NCI-H774 (cell line): ENCODE data around the gene APPL2.
A peak's percentile ranks its signal among the peaks of the same experiment; 100 is the strongest.
"Not testable (repeated sequence)": the region's sequence is repeated elsewhere in the genome, so short reads cannot be mapped to it uniquely, and the experiment has no call there.

ENCODE experiments used
- DNase-seq: peaks from one replicate; lab custom pipeline; 2025; lab: John Stamatoyannopoulos, UW

The APPL2 gene

DNA sequence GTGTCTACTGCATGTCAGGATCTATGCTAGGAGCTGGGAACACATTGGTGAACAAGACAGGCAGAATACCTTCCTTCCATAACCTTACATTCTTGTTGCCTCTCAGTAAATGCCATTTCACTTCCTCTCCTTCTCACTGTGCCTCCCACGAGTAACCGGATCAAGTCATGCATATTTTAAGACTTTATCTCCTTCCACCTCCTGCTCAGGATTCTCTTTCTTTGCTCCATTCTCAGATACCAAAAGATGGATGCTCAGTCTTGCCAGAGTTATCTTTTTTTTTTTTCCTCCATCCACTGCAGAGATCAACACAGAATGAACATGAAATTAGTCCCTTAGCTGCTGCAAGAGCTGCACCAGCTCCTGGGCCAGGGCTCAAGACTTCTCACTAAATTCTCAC lies 20.0 kb upstream of the APPL2 start:
- no peak for DNase-seq

GRCh38 chr12:105253866-105254513 lies 18.0 kb upstream of the APPL2 start:
- DNase-seq, result no peak

- DNase-seq, result no peak
Observed at GRCh38 chr12:105252901-105253300, 16.9 kb upstream of the APPL2 start.

- not testable (repeated sequence) for DNase-seq
Observed at GRCh38 chr12:105245776-105246427, 9.9 kb upstream of the APPL2 start.

- DNase-seq, result no peak
Observed at GRCh38 chr12:105245291-105245690, 9.3 kb upstream of the APPL2 start.

- DNase-seq, result no peak
Observed at GRCh38 chr12:105240228-105240627, 4.3 kb upstream of the APPL2 start.

DNA sequence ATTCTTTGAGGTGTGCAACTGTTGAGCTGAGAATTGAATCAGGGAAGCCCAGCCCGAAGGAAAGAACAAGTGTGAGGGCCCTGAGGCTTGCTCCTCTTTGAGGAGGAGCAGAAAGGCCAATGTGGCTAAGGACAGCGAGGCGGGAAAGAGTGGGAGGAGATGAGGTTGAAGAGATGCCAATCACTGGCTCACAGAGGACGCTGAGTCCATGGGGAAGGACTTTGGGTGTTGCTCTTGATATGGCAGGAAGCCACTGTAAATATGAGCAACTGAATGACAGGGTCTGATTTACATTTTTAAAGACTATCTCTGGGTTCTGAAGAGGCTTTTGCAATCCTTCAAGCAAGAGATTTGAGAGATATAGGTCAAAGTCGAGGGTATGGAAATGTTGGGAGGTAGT lies 3.3 kb upstream of the APPL2 start:
- no peak for DNase-seq

- no peak for DNase-seq
Observed at GRCh38 chr12:105237666-105238065, 1.7 kb upstream of the APPL2 start.

DNA sequence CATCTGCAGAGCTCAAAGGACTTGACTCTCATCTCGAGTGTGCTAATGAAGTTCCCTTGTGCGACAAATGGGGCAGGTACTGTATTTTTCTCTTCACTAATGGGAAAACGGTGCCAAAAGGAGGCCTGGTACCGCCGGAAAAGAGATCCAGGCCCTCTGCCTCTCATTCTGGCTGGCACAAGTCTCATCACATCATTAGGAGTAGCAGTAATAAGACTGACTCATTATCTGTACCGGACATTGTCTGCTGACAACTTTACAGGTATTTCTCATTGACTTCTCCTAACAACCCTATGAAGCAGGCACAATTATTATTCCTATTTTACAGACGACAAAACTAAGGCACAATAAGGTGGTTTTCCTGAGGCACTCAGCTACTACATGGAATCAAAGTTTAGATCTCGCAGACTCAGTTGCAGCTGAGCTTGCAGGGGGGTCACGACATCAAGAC lies 668 bp downstream of the APPL2 start:
- peak; percentile 43 for DNase-seq

DNA sequence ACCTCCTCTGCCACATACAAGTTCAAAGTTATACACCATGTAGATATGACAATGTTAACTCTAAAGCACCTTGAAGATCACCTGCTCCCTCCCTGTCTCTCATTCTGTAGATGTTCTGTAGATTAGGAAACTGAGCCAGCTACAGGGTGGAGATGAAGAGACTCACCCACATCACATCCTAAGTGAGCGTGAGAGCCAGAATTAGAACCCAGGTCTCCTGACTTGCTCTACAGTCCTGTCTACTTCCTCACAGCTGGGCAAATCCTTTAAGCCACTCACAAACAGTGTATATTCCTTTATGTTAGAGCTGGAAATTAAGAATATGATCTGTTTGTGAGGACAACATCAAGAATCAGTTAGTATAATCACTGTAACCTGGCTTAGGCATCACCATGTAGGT lies 1.8 kb downstream of the APPL2 start:
- no peak for DNase-seq

- no peak for DNase-seq
Observed at GRCh38 chr12:105233041-105233905, 2.7 kb downstream of the APPL2 start.

DNA sequence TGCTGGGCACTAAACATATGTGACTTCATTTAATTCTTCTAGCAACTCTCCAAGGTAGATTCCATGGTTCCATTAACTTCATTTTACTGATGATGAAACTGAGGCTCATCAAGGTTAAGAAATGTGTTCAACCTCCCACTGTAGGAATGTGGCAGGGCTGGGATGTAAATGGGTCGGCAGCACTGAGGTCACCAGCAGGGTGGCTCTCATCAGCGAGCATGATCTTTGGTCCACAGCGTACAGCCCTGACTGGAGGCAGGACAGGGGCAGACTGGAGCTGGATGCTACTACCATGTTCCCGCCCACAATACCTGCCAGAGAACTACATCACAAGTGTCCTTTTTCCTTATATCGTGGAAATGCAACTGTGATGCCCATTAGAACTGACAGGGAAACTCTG lies 4.6 kb downstream of the APPL2 start:
- DNase-seq, result no peak

- no peak for DNase-seq
Observed at GRCh38 chr12:105229371-105229770, 6.6 kb downstream of the APPL2 start.

DNA sequence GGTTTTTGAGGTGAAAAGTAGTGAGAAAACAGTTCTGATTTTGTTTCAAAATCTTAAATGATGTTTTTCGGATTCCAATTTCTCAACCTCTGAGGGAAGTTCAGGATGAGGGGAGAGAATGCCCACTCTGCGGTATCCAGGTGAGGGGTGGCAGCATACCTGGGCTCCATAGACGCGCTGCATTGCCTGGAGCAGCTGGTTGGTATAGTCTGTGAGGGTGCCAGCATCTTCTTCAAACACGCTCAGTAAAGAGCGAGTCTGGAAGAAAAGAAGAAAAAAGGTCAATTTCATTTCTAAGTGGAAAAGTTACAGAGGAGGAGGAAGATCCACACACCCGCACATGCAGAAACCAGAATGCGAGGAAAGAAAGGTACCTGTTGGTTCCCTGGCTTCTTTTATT lies 7.0 kb downstream of the APPL2 start:
- DNase-seq, result no peak

DNA sequence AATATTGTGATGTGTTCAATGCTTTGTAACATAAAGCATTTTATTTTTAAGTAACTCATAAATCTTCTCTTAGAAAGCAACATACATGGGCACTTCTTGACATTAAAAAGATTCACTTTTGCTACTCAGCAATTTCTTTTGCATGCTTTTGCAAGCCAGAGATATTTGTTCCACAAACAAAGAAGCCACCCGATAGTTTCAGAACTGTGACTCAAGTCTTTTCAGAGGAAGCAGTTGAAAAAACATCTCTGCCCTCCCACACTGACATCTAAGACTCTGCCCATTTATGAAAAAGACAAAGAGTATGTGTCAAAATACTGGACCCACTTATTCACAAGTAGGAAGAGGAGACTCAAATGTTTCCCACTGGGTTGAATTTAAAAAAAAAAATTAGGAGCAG lies 7.5 kb downstream of the APPL2 start:
- no peak for DNase-seq

- DNase-seq, result no peak
Observed at GRCh38 chr12:105227879-105228278, 8.1 kb downstream of the APPL2 start.

DNA sequence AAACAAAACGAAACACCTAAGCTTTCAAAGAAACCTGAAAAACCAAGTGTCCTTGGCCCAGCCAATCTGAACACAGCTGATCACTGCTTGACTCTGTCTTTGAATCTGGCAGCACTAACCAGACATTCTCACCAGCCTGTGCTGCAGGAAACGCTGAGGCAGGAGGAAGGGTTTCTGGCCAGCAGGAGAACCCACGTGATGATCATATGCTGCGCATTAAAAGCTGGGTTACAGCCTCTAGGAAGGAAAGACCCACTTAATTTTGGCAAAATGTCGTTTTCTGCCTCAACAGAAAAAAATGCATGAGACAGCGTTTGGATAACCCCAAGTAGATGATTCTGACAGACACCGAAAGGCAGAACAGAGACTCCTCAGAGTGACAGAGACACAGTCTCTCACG lies 9.8 kb downstream of the APPL2 start:
- no peak for DNase-seq

GRCh38 chr12:105225505-105226015 lies 10.4 kb downstream of the APPL2 start:
- DNase-seq, result no peak

DNA sequence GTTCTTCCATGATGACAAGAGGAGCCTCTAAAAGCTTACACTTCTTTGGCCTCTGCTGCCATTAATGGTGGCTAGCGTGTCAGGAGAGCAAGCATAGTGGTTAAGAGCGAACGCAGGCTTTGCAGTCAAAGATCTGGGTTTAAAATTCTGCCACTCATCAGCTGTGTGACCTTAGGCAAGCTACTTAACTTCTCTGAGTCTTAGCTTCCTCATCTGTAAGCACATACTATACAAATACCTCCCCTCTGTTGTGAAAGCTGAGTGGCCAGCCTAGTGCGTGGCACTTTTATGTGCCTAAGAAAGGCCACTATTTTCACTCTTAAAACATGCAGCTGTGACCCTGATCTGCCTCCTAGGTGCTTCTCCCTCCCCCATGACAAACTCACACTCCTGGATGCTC lies 11.6 kb downstream of the APPL2 start:
- DNase-seq, result no peak

DNA sequence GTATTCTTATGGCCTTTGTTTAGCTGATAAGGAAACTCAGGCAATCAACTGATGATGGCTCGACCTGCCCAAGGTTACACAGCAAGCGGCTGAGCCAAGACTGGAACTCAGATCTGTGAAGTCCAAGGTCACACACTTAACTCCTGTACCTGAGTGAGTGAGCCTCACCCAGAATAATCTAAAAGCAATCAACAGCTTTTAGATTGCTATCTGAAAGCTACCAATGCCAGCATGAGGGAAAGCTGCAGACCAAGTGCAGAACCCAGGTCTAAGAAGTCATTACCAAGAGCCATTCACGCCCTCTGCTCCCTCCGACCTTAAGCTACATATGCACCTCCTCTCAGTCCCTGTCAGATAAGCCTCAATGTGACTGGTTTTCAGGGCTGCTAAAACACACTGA lies 12.1 kb downstream of the APPL2 start:
- DNase-seq, result no peak

GRCh38 chr12:105223352-105223845 lies 12.6 kb downstream of the APPL2 start:
- no peak for DNase-seq

DNA sequence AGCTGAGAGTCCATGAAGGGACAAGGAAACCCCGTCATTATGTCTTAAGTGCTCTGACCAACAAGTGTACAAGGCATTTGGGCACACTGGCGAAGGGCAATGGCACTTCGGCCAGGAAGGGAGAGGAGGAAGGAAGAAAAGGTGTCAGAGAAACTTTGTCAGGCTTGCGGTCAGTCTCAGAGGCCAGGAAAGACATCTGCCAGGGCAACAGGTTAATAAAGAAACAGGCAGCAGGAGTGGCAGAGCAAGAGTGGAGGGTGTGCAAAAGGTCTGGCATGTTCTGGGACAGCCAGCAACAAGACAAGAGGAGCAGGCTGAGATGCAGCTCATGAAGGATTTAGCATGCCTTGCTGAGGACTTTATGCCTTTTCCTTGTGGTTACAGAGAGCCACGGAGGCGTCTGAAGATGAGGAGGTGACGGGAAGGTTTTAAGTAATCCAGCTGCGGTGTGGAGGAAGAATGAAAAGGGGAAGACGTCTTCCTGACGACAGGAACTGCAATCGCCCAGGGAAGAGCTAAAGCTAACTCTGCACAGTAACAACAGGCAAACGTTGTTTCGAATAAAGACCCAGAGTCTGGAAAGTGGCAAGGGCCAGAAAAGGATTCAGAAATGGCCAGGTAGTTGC lies 13.1 kb downstream of the APPL2 start:
- no peak for DNase-seq
